NCI-H460 (cell line): Measurements from ENCODE around the gene EBF3. TPM values are rescaled to one million over a fixed set of nuclear protein-coding genes. Genes with fewer than 3 reads are reported as not detected.

Experiments used
- DNase-seq: peaks from one replicate; pipeline ENCODE4 v3.0.0-alpha.2; 2016; ENCODE audit warnings: low read depth; ENCODE audit errors: extremely low read depth
- total RNA-seq: library from RNA; depleted of rRNA; stranded (reverse); fragments of >200 nt; shearing (Covaris generic); gene quantifications from 2 replicates; pipeline ENCODE4 v1.2.3, GENCODE V29; 2014

EBF3 gene
- total RNA-seq, 1 experiment from 2014 or later, result not detected

DNA sequence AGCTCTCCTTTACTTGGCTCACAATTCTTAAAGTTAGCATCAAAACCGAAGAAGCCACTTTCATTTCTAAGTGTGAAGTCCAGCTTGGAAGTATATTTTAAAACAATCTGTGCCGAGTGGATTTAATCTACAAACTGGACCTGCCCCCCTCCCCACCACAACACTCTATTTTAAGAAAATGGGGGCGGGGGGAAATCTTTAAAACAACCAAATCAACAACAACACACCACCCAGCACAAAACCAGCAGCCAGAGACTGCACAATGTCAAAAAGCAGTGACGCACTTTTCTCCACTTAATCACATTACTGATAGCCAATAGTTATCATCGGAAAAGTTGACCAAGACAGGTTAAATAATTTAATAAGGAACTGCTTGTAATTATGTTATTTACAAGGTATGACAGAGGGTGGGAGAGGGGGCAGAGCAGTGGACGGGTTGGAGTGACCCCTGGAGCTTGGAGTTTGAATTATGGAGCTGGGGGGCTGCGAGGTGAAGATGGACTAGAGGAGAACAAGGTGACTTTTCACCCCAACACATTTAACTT lies 2.8 kb downstream of the EBF3 start:
- no peak for DNase-seq

DNA sequence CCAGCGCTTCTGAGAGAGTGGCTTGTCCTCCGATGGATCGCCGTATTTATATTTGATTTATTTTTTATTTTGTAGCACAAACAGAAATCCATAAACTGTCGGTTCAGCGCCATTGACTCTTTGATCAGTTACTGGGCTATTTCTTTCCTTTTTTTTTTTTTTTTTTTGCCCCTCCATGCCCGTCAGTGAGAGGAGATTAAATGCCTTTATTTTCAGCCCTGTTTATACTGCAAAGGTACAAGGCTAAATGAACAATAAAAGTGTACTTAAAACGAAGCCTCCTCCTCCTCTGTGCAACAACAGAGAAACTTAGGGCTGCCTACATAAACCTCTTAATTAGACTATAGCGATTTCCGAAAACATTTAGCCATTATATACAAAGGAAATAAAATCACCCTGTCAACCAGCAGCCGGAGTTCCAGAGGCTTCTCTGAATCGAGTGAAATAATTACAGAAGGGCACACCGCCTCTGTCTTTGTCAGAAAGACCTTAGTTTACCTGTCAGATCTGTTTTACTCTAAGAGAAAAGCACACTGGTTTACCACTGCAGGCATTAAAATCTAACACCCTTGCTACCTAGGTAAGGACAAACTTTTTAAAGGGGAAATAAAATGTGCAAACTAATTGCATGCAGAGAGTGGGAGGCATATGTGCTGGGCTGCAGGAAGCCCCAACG lies 3.5 kb downstream of the EBF3 start:
- DNase-seq, result no peak

DNA sequence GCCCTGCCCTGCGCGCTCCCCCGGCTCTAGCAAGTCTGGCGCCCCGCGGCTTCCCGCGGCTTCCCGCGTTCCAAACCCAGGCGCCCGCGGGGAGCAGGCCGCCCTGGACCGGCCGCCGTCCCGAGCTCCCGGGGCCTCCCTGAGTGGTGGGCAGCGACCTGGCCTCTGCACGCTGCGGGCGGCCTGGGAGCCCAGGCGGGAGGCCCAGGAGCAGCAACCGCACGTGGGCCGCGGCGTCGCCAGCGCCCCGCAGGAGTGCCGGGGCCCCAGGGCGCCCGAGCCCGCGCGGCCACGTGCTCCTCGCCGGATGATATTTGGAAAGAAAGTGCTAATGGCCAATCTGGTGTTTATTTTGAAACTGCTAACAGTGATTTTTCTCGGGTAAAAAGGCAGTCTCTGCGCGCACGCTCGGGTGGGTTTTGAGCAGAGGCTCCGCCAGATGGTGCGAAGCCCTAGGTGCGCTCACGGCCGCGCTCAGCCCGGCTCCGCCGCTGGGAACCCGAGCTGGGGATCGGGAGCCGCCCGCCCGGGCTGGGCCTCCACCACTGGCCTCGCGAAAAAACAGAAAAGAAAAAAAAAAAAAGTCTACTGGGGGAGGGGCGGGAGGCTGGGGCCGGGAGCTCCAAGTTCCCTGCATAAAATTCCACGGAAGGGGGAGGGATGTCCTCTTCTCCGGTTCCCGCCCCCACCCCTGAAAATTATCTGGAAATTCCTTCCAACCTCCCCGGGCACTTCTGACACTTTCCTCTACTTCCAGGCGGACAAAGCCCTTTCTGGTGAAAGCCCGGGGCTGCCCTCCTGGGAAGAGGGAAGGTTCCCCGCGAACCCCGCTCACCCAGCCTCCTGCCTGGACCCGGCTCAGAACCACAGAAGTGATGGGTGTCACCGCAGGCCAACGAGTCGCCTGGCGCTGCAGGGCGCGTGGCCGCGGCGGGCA lies 4.3 kb downstream of the EBF3 start:
- no peak for DNase-seq

DNA sequence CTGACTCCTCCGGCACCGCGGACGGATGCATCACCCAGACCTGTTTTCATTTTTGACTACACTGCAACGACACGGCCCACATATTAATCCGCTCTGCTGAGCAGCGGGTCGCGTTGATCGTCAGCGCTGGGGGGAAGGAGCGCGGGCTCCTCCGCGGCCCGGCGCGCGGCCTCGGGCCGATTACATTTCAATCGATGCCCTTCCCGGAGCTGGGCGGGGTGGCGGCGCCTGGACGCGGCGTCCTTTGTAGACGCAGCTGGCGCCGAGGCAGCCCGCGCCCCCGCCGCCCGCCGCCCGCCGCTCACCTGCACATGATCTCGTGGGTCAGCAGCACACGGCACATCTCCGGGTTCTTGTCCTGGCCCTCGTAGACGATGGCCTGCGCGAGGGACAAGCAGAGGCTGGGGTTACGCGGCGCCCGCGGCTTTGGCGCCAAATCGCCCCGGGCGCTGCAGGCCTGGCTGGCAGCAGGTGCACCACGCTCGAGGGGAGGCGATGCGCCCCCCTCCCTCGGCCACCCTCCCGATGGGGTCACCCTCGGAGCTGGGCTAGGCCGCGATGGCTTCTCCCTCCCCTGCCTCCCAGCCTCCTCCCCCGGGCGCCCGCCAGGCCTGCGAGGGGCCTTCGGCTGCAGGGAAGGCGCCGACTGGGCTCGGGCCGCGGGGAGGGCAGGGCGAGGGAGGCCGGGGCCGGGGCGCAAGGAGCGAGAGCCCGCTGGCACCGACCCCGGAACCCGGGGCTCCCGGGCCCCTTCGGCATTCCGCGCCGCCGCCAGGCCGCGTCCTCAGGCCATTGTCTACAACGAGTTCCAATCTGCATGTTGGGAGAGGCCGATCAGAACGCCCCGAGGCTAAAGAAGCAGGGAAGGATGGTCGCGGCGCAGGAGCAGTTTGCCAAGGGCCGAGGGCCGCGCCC lies 5.2 kb downstream of the EBF3 start:
- DNase-seq, result no peak

GRCh38 chr10:129958148-129958628 lies 5.9 kb downstream of the EBF3 start:
- no peak for DNase-seq

DNA sequence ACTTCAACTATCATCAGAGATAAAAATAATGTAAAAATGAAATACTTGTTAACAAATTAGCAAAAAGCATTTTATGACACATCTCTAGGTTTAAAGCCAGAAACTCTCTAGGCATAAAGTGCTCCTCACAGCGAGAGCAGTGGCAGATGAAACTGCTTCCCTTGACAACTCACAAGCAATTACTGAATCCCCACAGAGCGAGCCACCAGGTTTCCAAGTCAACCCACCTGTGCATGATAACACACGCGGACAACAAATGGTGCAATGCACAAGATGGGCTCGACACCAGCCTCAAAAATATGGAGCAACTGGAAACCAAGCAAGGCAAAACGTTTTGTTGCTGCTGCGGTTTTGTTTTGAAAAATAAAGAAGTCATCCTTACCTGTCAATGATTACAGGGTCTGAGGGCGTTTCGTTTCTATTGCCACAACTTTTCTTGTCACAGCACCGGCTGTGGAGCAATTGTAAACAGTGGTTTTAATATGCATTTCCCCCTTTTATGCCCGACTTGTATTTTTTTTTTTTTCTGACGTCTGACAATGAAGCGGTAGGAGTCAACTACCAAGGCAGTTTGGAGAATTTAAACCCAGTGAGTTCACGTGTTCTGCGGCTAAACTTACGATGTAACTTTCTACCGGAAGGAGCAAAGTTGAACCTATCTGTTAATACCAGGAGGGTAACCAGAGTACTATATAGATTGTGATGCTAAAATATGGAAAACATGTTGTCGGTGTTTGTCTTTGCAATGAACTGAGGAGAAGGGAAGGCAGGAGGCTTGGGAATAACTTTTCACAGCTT lies 7.0 kb downstream of the EBF3 start:
- no peak for DNase-seq

DNA sequence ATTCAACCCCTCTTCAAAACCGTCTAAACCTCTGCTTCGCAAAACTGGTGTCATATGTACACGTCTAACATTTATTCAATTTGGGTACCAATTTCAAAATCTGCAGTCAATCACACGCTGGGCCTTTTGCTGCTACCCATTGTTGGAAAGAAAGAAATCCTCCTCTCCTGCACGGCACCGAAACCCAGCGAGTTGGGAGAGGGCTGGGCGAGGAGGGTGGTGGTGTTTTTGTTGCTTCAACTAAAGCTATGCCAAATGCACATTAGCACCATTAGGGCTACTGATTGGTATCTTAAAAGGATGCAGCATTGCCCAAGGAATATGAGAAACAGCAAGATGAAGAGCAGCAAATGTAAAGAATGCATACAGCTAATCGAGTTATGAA lies 7.8 kb downstream of the EBF3 start:
- DNase-seq, result no peak

GRCh38 chr10:129955601-129956285 lies 8.3 kb downstream of the EBF3 start:
- no peak for DNase-seq

DNA sequence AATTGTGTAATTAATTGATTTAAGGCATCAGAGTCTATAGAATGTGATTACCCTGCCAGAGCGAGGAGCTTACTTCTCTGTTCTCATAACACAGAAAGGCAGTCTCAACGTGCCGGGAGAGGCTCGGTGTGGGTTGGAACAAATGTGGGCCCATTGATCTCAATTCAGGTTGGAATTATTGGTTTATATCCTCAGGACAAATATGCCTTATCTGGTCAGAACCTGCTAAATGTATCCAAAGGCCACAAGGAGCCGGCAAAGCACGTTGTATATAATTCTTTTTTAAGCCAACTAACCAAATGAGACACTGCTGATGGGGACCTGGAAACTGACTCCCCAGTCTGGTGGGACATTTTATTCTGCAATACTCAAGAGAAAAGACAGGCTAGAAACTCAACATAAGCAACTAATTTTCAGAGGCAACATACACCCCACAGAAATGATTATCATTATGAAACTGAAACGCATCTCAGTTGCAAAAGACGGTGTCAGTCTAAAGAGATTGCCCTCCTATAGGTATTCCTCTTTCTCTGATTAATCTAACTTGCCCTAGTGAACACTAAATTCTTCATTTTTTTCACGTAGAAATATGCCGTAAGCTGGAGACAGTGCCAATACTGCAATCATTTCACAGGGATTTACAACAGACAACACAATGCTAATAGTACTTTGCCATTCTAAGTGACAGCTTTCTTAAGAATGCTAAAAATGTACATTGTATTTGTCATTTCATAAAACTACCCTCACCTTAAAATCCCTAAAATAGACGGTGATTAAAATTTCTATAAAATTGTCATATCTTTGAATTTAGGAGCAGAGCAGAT lies 9.4 kb downstream of the EBF3 start:
- no peak for DNase-seq

- DNase-seq, result no peak
Measured at GRCh38 chr10:129953119-129954051, 10.7 kb downstream of the EBF3 start.

DNA sequence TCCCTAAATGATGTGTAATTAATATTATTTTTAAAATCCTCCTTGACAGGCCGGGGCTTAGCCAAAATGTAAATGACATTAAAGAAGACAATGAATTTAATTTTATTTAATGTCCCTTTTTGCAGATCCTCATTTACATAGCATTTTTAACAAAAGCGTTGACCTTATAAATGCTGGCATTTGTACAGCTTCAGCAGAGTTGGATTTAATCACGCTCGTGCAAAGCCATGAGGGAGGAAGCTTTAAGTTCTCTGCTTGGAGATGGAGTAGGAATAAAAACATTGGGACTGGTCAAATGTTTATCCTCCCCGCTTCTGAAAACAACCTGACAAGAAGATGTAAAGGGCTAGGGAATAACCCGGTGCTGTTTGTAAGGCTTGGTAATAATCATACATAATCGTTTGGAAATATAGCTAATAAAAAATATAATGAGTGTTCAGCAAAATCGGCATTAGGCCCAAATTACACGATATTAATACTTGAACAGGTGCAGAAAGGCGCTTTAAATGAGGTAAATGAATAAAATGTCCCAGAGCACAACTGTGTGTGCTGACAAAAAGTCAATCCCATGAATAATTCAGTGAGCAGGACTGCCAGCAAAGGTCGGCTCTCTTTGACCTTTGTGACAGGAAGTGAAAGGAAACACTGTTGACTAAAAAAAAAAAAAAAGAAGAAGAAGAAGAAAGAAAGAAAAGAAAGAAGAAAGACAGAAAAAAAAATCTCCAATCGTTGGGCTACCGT lies 11.5 kb downstream of the EBF3 start:
- DNase-seq, result no peak

DNA sequence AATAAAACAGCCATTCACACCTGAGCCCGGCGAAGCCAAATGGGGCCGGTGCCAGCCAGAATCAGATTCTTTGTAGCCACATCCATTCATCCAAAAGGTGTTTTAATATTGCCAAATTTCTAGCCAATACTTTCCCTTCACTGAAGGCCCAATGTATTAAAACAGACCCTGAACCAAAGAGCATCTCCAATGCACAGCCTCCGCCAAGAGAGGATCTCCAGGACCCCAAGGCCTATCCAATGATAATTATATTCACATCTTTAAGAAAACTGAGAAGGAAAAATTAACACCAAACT lies 12.2 kb downstream of the EBF3 start:
- DNase-seq, result no peak

- no peak for DNase-seq
Measured at GRCh38 chr10:129951101-129951969, 12.7 kb downstream of the EBF3 start.

GRCh38 chr10:129950676-129951075 lies 13.4 kb downstream of the EBF3 start:
- no peak for DNase-seq

GRCh38 chr10:129949891-129950291 lies 14.2 kb downstream of the EBF3 start:
- DNase-seq, result no peak

- DNase-seq, result no peak
Measured at GRCh38 chr10:129949411-129949810, 14.7 kb downstream of the EBF3 start.
